HCT116 (cell line): ENCODE measurements around the gene USP32. TPM values are rescaled to one million over a fixed set of nuclear protein-coding genes. Genes with fewer than 3 reads are reported as not detected.

ENCODE experiments used
- ATAC-seq: fragments of 200-7000 bp; cut with Tn5 transposase; 2 replicates; pipeline ENCODE4 v1.9.1; 2020; ENCODE audit warnings: mild to moderate bottlenecking, moderate library complexity
- BruUV-seq: library from RNA; stranded (reverse); fragments of 400-500 nt; replicated peaks from 2 replicates; lab custom pipeline; 2021; lab: Mats Ljungman, UMichigan
- CTCF ChIA-PET: fragments of 300-600 bp; sonication (Branson Sonifier 250); formaldehyde crosslinking; loops from one replicate; lab custom pipeline; 2021; ENCODE audit warnings: antibody characterized with exemption; lab: Charles Lee
- POLR2A ChIA-PET: fragments of 300-600, 350-600 bp; sonication (Branson Sonifier 250); formaldehyde crosslinking; loops from one replicate; lab custom pipeline; 2021; ENCODE audit warnings: antibody characterized with exemption; lab: Charles Lee
- RAD21 ChIA-PET, 2 experiments: fragments of 300-600 bp; sonication (Branson Sonifier 250); formaldehyde crosslinking; loops; one replicate each; lab custom pipeline; 2023; ENCODE audit warnings: low total read pairs in 2 of 2; ENCODE audit not compliant: uncharacterized antibody in 2 of 2, unreplicated experiment in 2 of 2, low non-redundant PET in 1 of 2; lab: Charles Lee
- DNase-seq: peaks from one replicate; pipeline ENCODE4 v3.0.0-alpha.2; 2010; ENCODE audit warnings: low read depth, low spot score
- H2AFZ ChIP-seq: fragments of 200-600 bp; shearing (Covaris generic), sonication (generic); 2 replicates; pipeline ENCODE4 v1.6.1; 2017; ENCODE audit warnings: low read depth, mixed run types, mixed read lengths, antibody characterized with exemption, low read length; ENCODE audit not compliant: poor library complexity, severe bottlenecking
- H3K27ac ChIP-seq: 2 replicates; pipeline ENCODE4 v1.5.1; 2012; ENCODE audit warnings: low read depth, low read length
- H3K27me3 ChIP-seq: fragments of 200-600 bp; sonication (generic); 2 replicates; pipeline ENCODE4 v1.6.1; 2016; ENCODE audit warnings: mixed run types, low read length, mixed read lengths; ENCODE audit not compliant: insufficient read depth
- H3K36me3 ChIP-seq, 2 experiments: fragments of 200-500 bp in 1 of 2; fragments of 200-600 bp in 1 of 2; sonication (Bioruptor generic) in 1 of 2; sonication (generic) in 1 of 2; 2 replicates each; pipeline versions ENCODE4 v1.5.1 to v1.6.1; 2014 to 2016; ENCODE audit warnings: low read length in 2 of 2, inconsistent platforms in 1 of 2, mixed read lengths in 1 of 2, mixed run types in 1 of 2; ENCODE audit not compliant: insufficient read depth in 2 of 2, control insufficient read depth in 1 of 2
- H3K4me1 ChIP-seq, 2 experiments: fragments of 200-600 bp in 1 of 2; sonication (generic) in 1 of 2; 2 replicates each; pipeline versions ENCODE4 v1.5.1 to v1.6.1; 2012 to 2017; ENCODE audit warnings: low read length in 2 of 2, inconsistent platforms in 1 of 2, mild to moderate bottlenecking in 1 of 2, mixed read lengths in 1 of 2, mixed run types in 1 of 2, moderate library complexity in 1 of 2; ENCODE audit not compliant: insufficient read depth in 2 of 2, control insufficient read depth in 1 of 2
- H3K4me2 ChIP-seq: fragments of 200-600 bp; sonication (generic); 2 replicates; pipeline ENCODE4 v1.6.1; 2017; ENCODE audit warnings: mixed run types, low read length, mixed read lengths
- H3K4me3 ChIP-seq, 2 experiments: fragments of 200-600 bp in 1 of 2; sonication (generic) in 1 of 2; replicated peaks in 1 of 2; 2 replicates each; pipeline ENCODE4 v1.5.1; 2011 to 2016; ENCODE audit warnings: low read length in 2 of 2, control low read depth in 1 of 2, low read depth in 1 of 2, mild to moderate bottlenecking in 1 of 2, mixed read lengths in 1 of 2, mixed run types in 1 of 2
- H3K79me2 ChIP-seq: fragments of 200-600 bp; sonication (generic); 2 replicates; pipeline ENCODE4 v1.6.1; 2017; ENCODE audit warnings: mild to moderate bottlenecking, mixed run types, low read length, moderate library complexity, mixed read lengths; ENCODE audit not compliant: insufficient read depth
- H3K9ac ChIP-seq: fragments of 200-600 bp; sonication (generic); 2 replicates; pipeline ENCODE4 v1.6.1; 2016; ENCODE audit warnings: low read length, mixed read lengths
- H3K9me2 ChIP-seq: fragments of 200-600 bp; sonication (generic), shearing (Covaris generic); 2 replicates; pipeline ENCODE4 v1.6.1; 2017; ENCODE audit warnings: mixed run types, mild to moderate bottlenecking, moderate library complexity; ENCODE audit not compliant: insufficient read depth
- H3K9me3 ChIP-seq, 2 experiments: fragments of 200-500 bp in 1 of 2; fragments of 200-600 bp in 1 of 2; sonication (Bioruptor generic) in 1 of 2; sonication (generic) in 1 of 2; 2 replicates each; pipeline ENCODE4 v1.6.1; 2014 to 2017; ENCODE audit warnings: low read length in 2 of 2, mixed read lengths in 2 of 2, inconsistent platforms in 1 of 2, low read depth in 1 of 2, mild to moderate bottlenecking in 1 of 2, mixed run types in 1 of 2, moderate library complexity in 1 of 2; ENCODE audit not compliant: control insufficient read depth in 1 of 2, insufficient read depth in 1 of 2
- H4K20me1 ChIP-seq: fragments of 200-600 bp; sonication (generic), shearing (Covaris generic); 2 replicates; pipeline ENCODE4 v1.6.1; 2017; ENCODE audit warnings: mixed run types, mild to moderate bottlenecking, moderate library complexity; ENCODE audit not compliant: insufficient read depth
- CBX3 ChIP-seq: IDR thresholded peaks from 2 replicates; pipeline ENCODE4 v1.6.1; 2012; ENCODE audit warnings: low read depth
- CEBPB ChIP-seq: IDR thresholded peaks from 2 replicates; pipeline ENCODE4 v1.6.1; 2012; ENCODE audit warnings: low read depth
- EGR1 ChIP-seq: IDR thresholded peaks from 2 replicates; pipeline ENCODE4 v1.6.1; 2012; ENCODE audit warnings: low read depth
- ELF1 ChIP-seq: IDR thresholded peaks from 2 replicates; pipeline ENCODE4 v1.6.1; 2012; ENCODE audit warnings: low read depth, borderline replicate concordance
- EZH2phosphoT487 ChIP-seq: fragments of 200-600 bp; IDR thresholded peaks from 2 replicates; pipeline ENCODE4 v1.6.1; 2018; ENCODE audit warnings: antibody characterized with exemption, borderline replicate concordance
- FOSL1 ChIP-seq: IDR thresholded peaks from 2 replicates; pipeline ENCODE4 v1.6.1; 2012; ENCODE audit warnings: low read depth
- JUND ChIP-seq: IDR thresholded peaks from 2 replicates; pipeline ENCODE4 v1.6.1; 2012
- POLR2A ChIP-seq: IDR thresholded peaks from 2 replicates; pipeline ENCODE4 v1.7.0; 2011; ENCODE audit warnings: borderline replicate concordance; ENCODE audit not compliant: insufficient read depth, insufficient read length; ENCODE audit errors: extremely low read depth
- POLR2AphosphoS5 ChIP-seq: IDR thresholded peaks from 2 replicates; pipeline ENCODE4 v1.6.1; 2011; ENCODE audit warnings: mild to moderate bottlenecking, low read depth, low read length, moderate library complexity
- RAD21 ChIP-seq: IDR thresholded peaks from 2 replicates; pipeline ENCODE4 v1.6.1; 2012; ENCODE audit warnings: low read depth, mild to moderate bottlenecking
- SP1 ChIP-seq: IDR thresholded peaks from 2 replicates; pipeline ENCODE4 v1.6.1; 2012; ENCODE audit warnings: low read depth
- SRF ChIP-seq: IDR thresholded peaks from 2 replicates; pipeline ENCODE4 v1.6.1; 2012; ENCODE audit warnings: low read depth
- TCF7L2 ChIP-seq: IDR thresholded peaks from 2 replicates; pipeline ENCODE4 v1.7.0; 2011; ENCODE audit warnings: borderline replicate concordance, inconsistent platforms; ENCODE audit not compliant: insufficient read depth, insufficient read length; ENCODE audit errors: extremely low read depth
- ZFX ChIP-seq: fragments of 450-650 bp; IDR thresholded peaks from 2 replicates; pipeline ENCODE4 v1.6.1; 2017
- ZNF274 ChIP-seq: fragments of 200-500 bp; sonication (Bioruptor generic); IDR thresholded peaks from 2 replicates; pipeline ENCODE4 v1.6.1; 2014; ENCODE audit warnings: mild to moderate bottlenecking, low read depth, low read length, inconsistent platforms
- intact Hi-C: fragments of 100-400 bp; cut with micrococcal nuclease; formaldehyde crosslinking; loops from 2 replicates; pipeline ENCODE4 v1.10.0; 2022
- total RNA-seq: library from RNA; stranded (reverse); gene quantifications from one replicate; pipeline ENCODE4 v1.2.1, GENCODE V29; 2021; ENCODE audit not compliant: unreplicated experiment
- TF ChIP-seq, protein P1 (sequence below): IDR thresholded peaks from 2 replicates; pipeline ENCODE4 v1.6.1; 2012; ENCODE audit warnings: low read depth
- TF ChIP-seq, protein P2 (sequence below): IDR thresholded peaks from 2 replicates; pipeline ENCODE4 v1.6.1; 2011; ENCODE audit warnings: mild to moderate bottlenecking, low read length, moderate library complexity; ENCODE audit not compliant: insufficient replicate concordance; ENCODE audit errors: extremely low read depth
- TF ChIP-seq, protein P3 (sequence below): IDR thresholded peaks from 2 replicates; pipeline ENCODE4 v1.6.1; 2012

Gene USP32
- total RNA-seq, 1 experiment from 2014 or later, result 67.0 TPM

DNA sequence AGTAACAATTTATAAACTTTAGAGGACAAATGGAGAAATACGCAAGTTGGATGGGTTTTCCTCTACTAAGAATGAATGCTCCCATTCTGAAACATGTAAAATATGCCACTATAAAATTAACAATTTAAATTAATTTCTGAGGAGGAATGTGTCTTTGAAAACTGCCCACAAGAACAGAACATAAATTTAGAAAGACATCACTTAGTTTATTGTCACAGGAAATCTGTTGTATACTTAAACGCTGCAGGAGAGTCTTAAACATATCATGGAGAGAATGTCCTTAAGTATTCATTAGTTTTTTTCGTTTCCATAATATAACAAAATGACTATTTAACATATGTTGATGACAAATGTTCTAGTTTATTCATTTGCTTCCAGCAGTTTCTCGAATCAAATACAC, 29.6 kb downstream of the USP32 start:
- TF ChIP-seq, protein P1, sequence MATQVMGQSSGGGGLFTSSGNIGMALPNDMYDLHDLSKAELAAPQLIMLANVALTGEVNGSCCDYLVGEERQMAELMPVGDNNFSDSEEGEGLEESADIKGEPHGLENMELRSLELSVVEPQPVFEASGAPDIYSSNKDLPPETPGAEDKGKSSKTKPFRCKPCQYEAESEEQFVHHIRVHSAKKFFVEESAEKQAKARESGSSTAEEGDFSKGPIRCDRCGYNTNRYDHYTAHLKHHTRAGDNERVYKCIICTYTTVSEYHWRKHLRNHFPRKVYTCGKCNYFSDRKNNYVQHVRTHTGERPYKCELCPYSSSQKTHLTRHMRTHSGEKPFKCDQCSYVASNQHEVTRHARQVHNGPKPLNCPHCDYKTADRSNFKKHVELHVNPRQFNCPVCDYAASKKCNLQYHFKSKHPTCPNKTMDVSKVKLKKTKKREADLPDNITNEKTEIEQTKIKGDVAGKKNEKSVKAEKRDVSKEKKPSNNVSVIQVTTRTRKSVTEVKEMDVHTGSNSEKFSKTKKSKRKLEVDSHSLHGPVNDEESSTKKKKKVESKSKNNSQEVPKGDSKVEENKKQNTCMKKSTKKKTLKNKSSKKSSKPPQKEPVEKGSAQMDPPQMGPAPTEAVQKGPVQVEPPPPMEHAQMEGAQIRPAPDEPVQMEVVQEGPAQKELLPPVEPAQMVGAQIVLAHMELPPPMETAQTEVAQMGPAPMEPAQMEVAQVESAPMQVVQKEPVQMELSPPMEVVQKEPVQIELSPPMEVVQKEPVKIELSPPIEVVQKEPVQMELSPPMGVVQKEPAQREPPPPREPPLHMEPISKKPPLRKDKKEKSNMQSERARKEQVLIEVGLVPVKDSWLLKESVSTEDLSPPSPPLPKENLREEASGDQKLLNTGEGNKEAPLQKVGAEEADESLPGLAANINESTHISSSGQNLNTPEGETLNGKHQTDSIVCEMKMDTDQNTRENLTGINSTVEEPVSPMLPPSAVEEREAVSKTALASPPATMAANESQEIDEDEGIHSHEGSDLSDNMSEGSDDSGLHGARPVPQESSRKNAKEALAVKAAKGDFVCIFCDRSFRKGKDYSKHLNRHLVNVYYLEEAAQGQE, result no peak
- TF ChIP-seq EZH2phosphoT487 (no peak), FOSL1 (no peak), ZNF274 (no peak), EGR1 (no peak), CBX3 (no peak), SP1 (no peak), ZFX (no peak), SRF (no peak), CEBPB (no peak), POLR2A (no peak), POLR2AphosphoS5 (no peak), ELF1 (no peak), TCF7L2 (no peak), JUND (no peak), RAD21 (no peak)
- TF ChIP-seq, protein P2, sequence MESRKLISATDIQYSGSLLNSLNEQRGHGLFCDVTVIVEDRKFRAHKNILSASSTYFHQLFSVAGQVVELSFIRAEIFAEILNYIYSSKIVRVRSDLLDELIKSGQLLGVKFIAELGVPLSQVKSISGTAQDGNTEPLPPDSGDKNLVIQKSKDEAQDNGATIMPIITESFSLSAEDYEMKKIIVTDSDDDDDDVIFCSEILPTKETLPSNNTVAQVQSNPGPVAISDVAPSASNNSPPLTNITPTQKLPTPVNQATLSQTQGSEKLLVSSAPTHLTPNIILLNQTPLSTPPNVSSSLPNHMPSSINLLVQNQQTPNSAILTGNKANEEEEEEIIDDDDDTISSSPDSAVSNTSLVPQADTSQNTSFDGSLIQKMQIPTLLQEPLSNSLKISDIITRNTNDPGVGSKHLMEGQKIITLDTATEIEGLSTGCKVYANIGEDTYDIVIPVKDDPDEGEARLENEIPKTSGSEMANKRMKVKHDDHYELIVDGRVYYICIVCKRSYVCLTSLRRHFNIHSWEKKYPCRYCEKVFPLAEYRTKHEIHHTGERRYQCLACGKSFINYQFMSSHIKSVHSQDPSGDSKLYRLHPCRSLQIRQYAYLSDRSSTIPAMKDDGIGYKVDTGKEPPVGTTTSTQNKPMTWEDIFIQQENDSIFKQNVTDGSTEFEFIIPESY, result no peak
- TF ChIP-seq, protein P3, sequence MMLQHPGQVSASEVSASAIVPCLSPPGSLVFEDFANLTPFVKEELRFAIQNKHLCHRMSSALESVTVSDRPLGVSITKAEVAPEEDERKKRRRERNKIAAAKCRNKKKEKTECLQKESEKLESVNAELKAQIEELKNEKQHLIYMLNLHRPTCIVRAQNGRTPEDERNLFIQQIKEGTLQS, result no peak
- TF ChIP-seq, all 23 proteins: peak for 0
- H3K4me1 ChIP-seq, result peaks cover 0 to 6% of the 10 kb centered on the region in 2 experiments; a peak in 1 of 4 replicates
- no peaks in the 10 kb centered on the region for H4K20me1 ChIP-seq
- DNase-seq (no peak), ATAC-seq (no peak)
- H3K79me2 ChIP-seq, result peaks cover 48% of the 10 kb centered on the region
- H3K4me2 ChIP-seq, result no peak overlapping the region
- no peak overlapping the region for H3K27ac ChIP-seq
- CTCF ChIA-PET, result no interaction called here
- intact Hi-C loops, result no loop called here
- H3K4me3 ChIP-seq, result no peak overlapping the region
- POLR2A ChIA-PET, result no interaction called here
- RAD21 ChIA-PET, result no interaction called here
- no peak overlapping the region for H3K9ac ChIP-seq
- no peaks in the 10 kb centered on the region for H3K9me3 ChIP-seq
- no peaks in the 10 kb centered on the region for H3K36me3 ChIP-seq
- H2AFZ ChIP-seq, result no peak overlapping the region
- H3K9me2 ChIP-seq, result no peaks in the 10 kb centered on the region
- no peaks in the 10 kb centered on the region for H3K27me3 ChIP-seq
- no TSS peak for BruUV-seq
